GM21786 (cell line): ENCODE data around the gene NSUN4.
"Not testable (repeated sequence)": the region's sequence is repeated elsewhere in the genome, so short reads cannot be mapped to it uniquely, and the experiment has no call there.

Experiments used
- ATAC-seq: cut with Tn5 transposase; IDR thresholded peaks from one replicate; pipeline ENCODE4 v1.9.1; 2021; ENCODE audit not compliant: unreplicated experiment

Gene NSUN4

GRCh38 chr1:46340404-46341221 lies at the start of gene NSUN4:
NSUN4 (plus strand) TSS chr1:46340807; CDS start chr1:46340827, 20 bp downstream.
- peak; percentile 84 for ATAC-seq

GRCh38 chr1:46295306-46295705 lies 45.3 kb upstream of the NSUN4 start:
- ATAC-seq, result no peak

DNA sequence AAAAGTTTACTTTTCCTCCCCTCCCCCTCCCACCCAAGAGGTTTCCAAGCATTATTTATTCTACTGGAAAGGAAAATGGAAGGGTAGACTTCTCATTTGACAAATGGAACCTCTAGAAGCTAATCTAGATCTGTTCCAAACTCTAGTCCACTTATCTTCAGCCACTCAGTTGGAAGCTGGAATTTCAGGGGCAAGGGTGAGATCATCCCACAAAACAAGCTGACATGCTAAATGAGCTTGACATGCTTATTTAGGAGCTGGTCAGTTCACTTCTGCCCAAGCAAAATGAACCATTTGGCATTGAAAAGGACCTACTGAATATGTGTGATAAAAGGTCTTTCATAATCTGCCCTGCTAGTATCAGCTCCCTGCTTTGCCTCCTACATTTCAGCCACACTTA lies 42.2 kb upstream of the NSUN4 start:
- ATAC-seq, result no peak

DNA sequence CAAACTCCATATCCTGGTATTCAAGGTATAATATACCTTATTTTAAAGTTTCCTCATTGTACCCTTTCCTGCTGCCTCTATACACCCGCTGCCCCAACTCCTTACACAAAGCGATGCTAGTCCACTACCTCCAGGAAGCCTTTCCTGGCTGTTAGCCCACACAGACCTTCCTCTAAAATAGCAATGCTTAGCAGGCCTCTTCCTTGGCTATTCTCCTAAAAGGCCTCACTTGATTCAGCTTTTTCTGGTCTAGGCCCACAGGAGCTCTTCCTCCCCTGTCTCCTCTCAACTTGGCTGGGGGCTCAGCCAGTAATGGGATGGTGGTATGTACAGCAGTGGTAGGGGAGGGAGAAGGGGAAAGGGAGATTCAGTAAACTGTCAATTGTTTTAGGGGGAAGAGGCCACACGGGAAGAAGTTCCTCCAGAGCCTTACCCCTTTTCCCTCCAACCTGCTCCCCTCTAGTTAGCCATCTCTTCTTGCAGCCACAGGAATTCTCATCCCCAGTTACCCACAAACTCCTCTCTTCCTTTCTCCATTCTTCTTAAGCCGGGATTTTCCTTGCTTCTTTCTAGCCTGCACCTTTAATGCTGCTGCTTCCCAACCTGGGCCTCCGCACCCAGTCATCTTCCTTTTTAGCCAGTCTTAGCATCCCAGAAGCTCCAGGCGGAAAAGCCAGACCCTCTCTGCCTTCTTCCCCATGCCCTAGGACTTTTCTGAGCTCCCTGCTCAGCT lies 39.8 kb upstream of the NSUN4 start:
- no peak for ATAC-seq

- ATAC-seq, result no peak
These were observed 39.2 kb upstream of the NSUN4 start for GRCh38 chr1:46301406-46301807.

- ATAC-seq, result no peak
These were observed 38.6 kb upstream of the NSUN4 start for GRCh38 chr1:46301808-46302640.

DNA sequence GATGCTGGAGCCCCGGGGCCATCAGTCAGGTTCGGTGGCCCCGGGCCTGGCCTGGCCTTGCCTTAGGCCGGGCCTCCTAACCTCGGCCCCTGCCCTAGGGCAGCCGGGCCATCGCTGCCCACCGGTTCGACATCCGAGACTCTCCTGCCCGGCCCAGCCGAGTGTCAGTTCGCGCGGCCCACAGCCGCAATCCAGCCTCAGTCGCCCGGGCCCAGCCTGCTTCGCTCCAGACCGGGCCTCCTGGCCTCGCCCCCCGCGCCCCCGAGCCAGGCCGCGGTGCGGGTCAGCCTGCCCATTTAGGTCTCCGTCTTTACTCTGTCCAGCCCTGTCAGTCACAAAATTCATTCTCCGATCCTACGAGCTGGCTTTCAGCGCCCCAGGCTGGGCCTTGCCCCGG lies 38.0 kb upstream of the NSUN4 start:
- ATAC-seq, result no peak

GRCh38 chr1:46303038-46303871 lies 37.4 kb upstream of the NSUN4 start, which contains the start of the genes LRRC41 and UQCRH:
LRRC41 (minus strand) TSS chr1:46303616; CDS start chr1:46303322, 294 bp downstream.
UQCRH (plus strand) TSS chr1:46303698; CDS start chr1:46303767, 69 bp downstream.
- peak; percentile 76 for ATAC-seq

DNA sequence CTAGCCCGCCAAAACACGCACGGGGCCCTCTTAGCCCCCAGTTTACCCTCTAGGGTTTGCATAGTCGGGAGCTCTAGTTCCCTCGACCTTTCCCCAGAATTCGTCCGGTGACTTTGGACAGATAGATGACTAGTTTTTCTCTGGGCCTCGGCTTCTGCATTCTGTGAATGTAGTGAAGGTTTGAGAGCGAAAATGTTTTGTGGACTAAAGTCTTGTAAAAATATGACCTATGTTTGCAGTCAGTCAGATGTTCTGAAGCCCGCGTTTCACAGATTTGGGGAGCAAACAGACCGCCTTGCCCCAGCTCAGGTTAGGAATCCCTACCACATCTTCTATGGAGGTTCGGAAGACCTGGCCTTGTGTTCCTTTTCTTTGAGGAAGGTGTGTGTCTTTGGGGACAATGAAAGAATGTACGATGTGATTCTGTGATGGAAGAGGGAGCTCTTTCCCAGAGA lies 36.7 kb upstream of the NSUN4 start:
- peak; percentile 1 for ATAC-seq

DNA sequence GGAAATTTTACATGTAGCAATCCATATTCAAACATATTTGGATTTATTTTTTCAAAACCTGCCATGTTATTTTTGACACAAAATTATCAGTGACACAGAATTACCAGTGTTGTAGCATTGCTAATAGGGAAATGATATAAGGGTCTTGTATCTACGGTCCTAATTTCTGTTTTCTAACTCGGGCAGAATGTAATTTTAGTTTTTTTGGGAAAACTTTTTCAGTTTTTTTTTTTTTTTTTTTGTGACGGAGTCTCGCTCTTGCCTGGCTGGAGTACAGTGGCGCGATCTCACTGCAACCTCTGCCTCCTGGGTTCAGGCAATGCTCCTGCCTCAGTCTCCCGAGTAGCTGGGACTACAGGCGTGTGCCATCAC lies 34.5 kb upstream of the NSUN4 start:
- ATAC-seq, result no peak

GRCh38 chr1:46309401-46310159 lies 31.0 kb upstream of the NSUN4 start:
- no peak for ATAC-seq

DNA sequence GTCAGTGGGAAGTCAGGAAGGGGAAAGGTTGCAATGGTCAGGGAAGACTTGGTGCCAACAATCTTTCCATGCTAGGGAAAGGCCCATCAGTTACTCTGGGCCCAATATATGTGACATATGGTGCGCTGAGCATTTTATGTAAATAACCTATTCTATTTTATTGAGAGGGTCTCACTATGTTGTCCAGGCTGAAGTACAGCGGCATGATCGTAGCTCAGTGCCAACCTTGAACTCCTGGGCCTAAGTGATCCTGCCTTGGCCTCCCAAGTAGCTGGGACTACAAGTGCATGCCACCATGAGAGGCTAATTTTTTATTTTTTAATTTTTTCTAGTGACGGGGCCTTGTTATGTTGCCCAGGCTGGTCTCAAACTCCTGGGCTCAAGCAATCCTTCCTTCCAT lies 30.3 kb upstream of the NSUN4 start:
- no peak for ATAC-seq

DNA sequence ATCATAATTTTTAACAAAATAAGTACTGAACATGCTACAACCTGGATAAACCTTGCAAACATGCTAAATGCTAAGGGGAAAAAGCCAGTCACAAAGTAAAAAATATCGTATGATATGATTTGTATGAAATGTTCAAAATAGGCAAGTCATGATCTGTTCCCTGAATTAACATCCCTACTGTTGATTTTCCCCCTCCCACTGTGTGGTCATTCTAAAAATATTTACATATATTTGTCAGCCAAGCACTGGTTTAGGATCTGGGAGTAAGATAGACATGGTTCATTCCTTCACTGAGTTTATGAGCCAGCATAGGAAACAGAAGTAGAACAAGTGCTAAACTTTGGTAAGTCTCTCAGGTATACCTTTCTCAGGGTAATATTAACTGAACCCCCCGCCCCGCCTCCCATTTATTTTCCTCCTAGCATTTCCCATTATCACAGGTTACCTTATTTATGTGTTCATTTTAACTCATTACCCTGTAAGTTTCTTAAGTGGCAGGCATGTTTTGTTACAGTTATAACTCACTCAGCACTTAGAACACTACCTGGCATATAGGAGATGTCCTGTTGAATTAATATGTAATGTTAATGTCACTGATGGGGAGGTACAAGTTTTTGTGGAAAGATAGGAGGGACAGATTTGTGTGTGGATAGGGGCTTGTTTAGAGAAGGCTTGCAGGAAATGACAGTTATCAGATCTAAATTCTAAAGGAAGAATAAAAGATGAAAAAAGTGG lies 24.8 kb upstream of the NSUN4 start:
- no peak for ATAC-seq

DNA sequence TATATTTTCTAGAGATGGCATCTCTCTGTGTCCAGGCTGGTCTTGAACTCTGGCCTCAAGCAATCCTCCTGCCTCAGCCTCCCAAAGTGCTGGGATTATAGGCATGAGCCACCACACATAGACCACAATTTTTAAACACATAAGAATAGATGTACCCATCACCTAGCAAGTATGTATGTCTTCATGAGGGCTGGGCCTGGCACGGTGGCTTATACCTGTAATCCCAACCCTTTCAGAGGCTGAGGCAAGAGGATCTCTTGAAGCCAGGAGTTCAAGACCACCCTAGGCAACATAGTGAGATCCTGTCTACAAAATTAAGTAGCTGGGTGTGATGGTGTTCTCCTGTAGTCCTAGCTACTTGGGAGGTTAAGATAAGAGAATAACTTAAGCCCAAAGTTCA lies 23.3 kb upstream of the NSUN4 start:
- ATAC-seq, result no peak

- not testable (repeated sequence) for ATAC-seq
These were observed 21.3 kb upstream of the NSUN4 start for GRCh38 chr1:46319301-46319700.

GRCh38 chr1:46319960-46320914 lies 20.4 kb upstream of the NSUN4 start:
- ATAC-seq, result not testable (repeated sequence)

- ATAC-seq, result not testable (repeated sequence)
These were observed 18.4 kb upstream of the NSUN4 start for GRCh38 chr1:46322191-46322590.
